OCI-LY1 (cell line): ENCODE results near the gene MLPH.

ENCODE experiments used
- H2AFZ ChIP-seq: fragments of 200-600 bp; sonication (generic), shearing (Covaris generic); 2 replicates; pipeline ENCODE4 v1.6.0; 2014; ENCODE audit warnings: antibody characterized with exemption, mild to moderate bottlenecking, low read length
- H3F3A ChIP-seq: fragments of 200-600 bp; sonication (generic), shearing (Covaris generic); 2 replicates; pipeline ENCODE4 v1.6.0; 2014; ENCODE audit warnings: mild to moderate bottlenecking, antibody characterized with exemption, low read length, moderate library complexity; ENCODE audit not compliant: insufficient read depth
- H3K27ac ChIP-seq: fragments of 200-600 bp; sonication (generic); 2 replicates; pipeline ENCODE4 v1.5.1; 2014; ENCODE audit warnings: low read length, mixed run types, mild to moderate bottlenecking, low read depth; ENCODE audit not compliant: poor library complexity, severe bottlenecking
- H3K27me3 ChIP-seq: fragments of 200-600 bp; sonication (generic); 2 replicates; pipeline ENCODE4 v1.6.0; 2014; ENCODE audit warnings: antibody characterized with exemption, mild to moderate bottlenecking, low read length, moderate library complexity; ENCODE audit not compliant: insufficient read depth
- H3K36me3 ChIP-seq: fragments of 200-600 bp; sonication (generic); 2 replicates; pipeline ENCODE4 v1.6.1; 2014; ENCODE audit warnings: mild to moderate bottlenecking, antibody characterized with exemption, low read length, moderate library complexity, mixed read lengths; ENCODE audit not compliant: insufficient read depth
- H3K4me1 ChIP-seq: fragments of 200-600 bp; sonication (generic); 2 replicates; pipeline ENCODE4 v1.5.1; 2014; ENCODE audit warnings: mild to moderate bottlenecking, low read length, moderate library complexity; ENCODE audit not compliant: insufficient read depth, severe bottlenecking
- H3K4me2 ChIP-seq: fragments of 200-600 bp; sonication (generic), shearing (Covaris generic); 2 replicates; pipeline ENCODE4 v1.6.1; 2014; ENCODE audit warnings: low read length
- H3K4me3 ChIP-seq: fragments of 200-600 bp; sonication (generic); 2 replicates; pipeline ENCODE4 v1.5.1; 2014; ENCODE audit warnings: low read length, low read depth, mild to moderate bottlenecking, mixed read lengths; ENCODE audit not compliant: poor library complexity, severe bottlenecking
- H3K79me2 ChIP-seq: fragments of 200-600 bp; shearing (Covaris generic); 2 replicates; pipeline ENCODE4 v1.6.1; 2016; ENCODE audit warnings: mixed run types, low read length, mixed read lengths; ENCODE audit not compliant: insufficient read depth
- H3K9ac ChIP-seq: fragments of 200-600 bp; sonication (generic), shearing (Covaris generic); 2 replicates; pipeline ENCODE4 v1.6.1; 2014; ENCODE audit warnings: mild to moderate bottlenecking, low read length, mixed read lengths
- H3K9me2 ChIP-seq: fragments of 200-600 bp; sonication (generic), shearing (Covaris generic); 2 replicates; pipeline ENCODE4 v1.6.1; 2014; ENCODE audit warnings: low read depth, mild to moderate bottlenecking, low read length, mixed read lengths
- H3K9me3 ChIP-seq: fragments of 200-600 bp; shearing (Covaris generic); 2 replicates; pipeline ENCODE4 v1.6.1; 2014; ENCODE audit warnings: low read length, mixed read lengths
- H4K20me1 ChIP-seq: fragments of 200-600 bp; sonication (generic), shearing (Covaris generic); 2 replicates; pipeline ENCODE4 v1.6.0; 2016; ENCODE audit warnings: mild to moderate bottlenecking, low read length; ENCODE audit not compliant: insufficient read depth
- EZH2 ChIP-seq: fragments of 200-600 bp; sonication (generic), shearing (Covaris generic); IDR thresholded peaks from 2 replicates; pipeline ENCODE4 v1.8.0; 2017; ENCODE audit warnings: borderline replicate concordance, mixed run types, mild to moderate bottlenecking, antibody characterized with exemption, low read length, moderate library complexity, mixed read lengths
- TF ChIP-seq, protein P1 (sequence below): fragments of 200-600 bp; sonication (generic), shearing (Covaris generic); IDR thresholded peaks from 2 replicates; pipeline ENCODE4 v1.5.1; 2017; ENCODE audit warnings: mild to moderate bottlenecking, antibody characterized with exemption, low read length, moderate library complexity, mixed read lengths

MLPH gene

DNA sequence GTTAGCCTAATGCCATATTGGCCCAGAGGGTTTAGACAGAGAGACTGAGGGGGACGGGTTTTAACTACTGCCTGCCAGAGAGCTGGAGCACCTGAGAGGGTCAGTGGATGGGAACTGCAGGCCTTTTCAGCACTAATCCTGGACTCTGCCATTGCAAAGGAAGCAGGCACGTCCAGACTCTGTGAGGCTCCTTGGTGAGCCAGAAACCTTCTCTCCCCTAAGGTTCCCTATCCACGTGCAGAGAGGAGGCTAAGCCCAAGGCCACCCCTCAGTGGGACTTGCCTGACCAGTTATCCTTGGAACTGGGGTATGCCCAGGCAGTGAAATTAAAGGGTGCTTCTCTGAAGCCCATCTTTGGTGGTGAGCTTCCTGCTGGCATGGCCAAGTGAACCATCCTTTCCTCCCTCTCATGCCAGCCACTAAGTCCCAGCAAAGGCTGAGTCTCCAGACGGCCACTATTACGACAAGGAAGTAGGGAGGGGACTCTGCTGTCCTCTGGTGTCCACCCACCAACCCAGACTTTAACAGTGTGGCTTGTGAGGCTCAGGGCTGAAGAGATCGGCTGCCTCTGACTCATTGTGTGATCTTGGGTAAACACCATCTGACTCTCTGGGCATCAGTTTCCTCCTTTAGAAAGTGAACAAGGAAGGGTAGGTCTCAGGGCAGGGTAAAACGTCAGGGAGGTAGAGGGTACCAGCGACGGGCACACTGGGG is 3.9 kb upstream of the MLPH start:
- no peaks in the 10 kb centered on the region for H3K9me2 ChIP-seq
- H3K9me3 ChIP-seq, result no peaks in the 10 kb centered on the region
- H3K4me3 ChIP-seq, result no peak overlapping the region
- H3K9ac ChIP-seq, result no peak overlapping the region
- no peaks in the 10 kb centered on the region for H3F3A ChIP-seq
- no peak for TF ChIP-seq EZH2
- TF ChIP-seq, protein P1, sequence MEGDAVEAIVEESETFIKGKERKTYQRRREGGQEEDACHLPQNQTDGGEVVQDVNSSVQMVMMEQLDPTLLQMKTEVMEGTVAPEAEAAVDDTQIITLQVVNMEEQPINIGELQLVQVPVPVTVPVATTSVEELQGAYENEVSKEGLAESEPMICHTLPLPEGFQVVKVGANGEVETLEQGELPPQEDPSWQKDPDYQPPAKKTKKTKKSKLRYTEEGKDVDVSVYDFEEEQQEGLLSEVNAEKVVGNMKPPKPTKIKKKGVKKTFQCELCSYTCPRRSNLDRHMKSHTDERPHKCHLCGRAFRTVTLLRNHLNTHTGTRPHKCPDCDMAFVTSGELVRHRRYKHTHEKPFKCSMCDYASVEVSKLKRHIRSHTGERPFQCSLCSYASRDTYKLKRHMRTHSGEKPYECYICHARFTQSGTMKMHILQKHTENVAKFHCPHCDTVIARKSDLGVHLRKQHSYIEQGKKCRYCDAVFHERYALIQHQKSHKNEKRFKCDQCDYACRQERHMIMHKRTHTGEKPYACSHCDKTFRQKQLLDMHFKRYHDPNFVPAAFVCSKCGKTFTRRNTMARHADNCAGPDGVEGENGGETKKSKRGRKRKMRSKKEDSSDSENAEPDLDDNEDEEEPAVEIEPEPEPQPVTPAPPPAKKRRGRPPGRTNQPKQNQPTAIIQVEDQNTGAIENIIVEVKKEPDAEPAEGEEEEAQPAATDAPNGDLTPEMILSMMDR, result no peak
- H3K4me2 ChIP-seq, result no peak overlapping the region
- H3K4me1 ChIP-seq, result no peaks in the 10 kb centered on the region
- no peaks in the 10 kb centered on the region for H3K79me2 ChIP-seq
- H3K27me3 ChIP-seq, result peaks cover 8% of the 10 kb centered on the region; the same call in 1 of the 2 replicates
- H2AFZ ChIP-seq, result no peak overlapping the region
- no peaks in the 10 kb centered on the region for H3K36me3 ChIP-seq
- no peaks in the 10 kb centered on the region for H4K20me1 ChIP-seq
- no peak overlapping the region for H3K27ac ChIP-seq

DNA sequence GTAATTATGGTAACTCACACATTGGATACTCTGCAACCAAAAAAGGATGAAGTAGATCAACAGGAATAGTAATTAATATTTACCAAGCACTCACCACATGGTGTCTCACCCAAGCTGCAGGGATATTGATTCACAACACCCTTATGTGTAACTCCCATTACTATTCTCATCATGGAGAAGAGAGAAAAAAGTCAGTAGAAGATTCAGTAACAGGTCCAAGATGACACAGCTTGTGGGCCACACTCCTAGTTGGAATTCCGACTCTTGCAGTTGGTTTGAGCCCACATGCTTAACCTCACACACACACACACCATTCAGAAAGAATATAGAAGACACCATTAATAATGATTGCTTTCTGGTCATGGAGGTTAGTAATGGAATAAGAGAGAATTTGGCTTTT is 1.7 kb upstream of the MLPH start:
- Histone ChIP-seq H4K20me1 (no peaks in the 10 kb centered on the region), H3F3A (no peaks in the 10 kb centered on the region), H3K36me3 (no peaks in the 10 kb centered on the region), H3K79me2 (no peaks in the 10 kb centered on the region), H3K4me3 (no peak overlapping the region), H3K9me2 (no peaks in the 10 kb centered on the region), H3K4me2 (no peak overlapping the region), H3K27me3 (peaks cover 10% of the 10 kb centered on the region; the same call in 1 of the 2 replicates), H2AFZ (no peak overlapping the region), H3K4me1 (no peaks in the 10 kb centered on the region), H3K27ac (no peak overlapping the region), H3K9ac (no peak overlapping the region), H3K9me3 (no peaks in the 10 kb centered on the region)
- TF ChIP-seq EZH2, result no peak
- TF ChIP-seq, protein P1, result no peak

DNA sequence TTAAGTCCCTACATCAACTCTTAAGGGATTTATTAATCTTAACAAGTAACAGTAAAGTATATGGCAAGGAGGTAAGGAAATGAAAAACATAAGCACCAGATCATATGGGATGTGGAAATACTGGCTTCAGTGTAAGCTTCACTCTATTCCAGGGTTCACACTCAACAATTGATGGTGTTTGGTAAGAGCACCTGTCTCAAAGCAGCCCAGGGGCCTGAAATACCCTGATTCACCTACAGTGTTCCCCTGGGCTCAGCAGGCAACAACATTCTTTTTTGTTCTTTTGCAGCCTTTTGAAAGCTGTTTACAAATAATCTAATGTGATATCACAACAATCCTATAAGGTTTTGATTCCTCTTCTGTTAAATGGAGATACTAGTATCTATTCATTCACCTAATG is 1.2 kb upstream of the MLPH start:
- Histone ChIP-seq H3K27ac (no peak overlapping the region), H3K36me3 (no peaks in the 10 kb centered on the region), H3K4me2 (no peak overlapping the region), H3K9me2 (no peaks in the 10 kb centered on the region), H3K9me3 (0 out of 2 replicates have a peak, but pooled peaks cover 3% of the 10 kb centered on the region), H4K20me1 (no peaks in the 10 kb centered on the region), H3K9ac (no peak overlapping the region), H3K4me1 (no peaks in the 10 kb centered on the region), H3K27me3 (peaks cover 15% of the 10 kb centered on the region; the same call in 1 of the 2 replicates), H3F3A (no peaks in the 10 kb centered on the region), H3K79me2 (no peaks in the 10 kb centered on the region), H2AFZ (no peak overlapping the region), H3K4me3 (no peak overlapping the region)
- TF ChIP-seq, protein P1, result no peak
- no peak for TF ChIP-seq EZH2
